GM19328 (cell line): ENCODE data around the gene NRXN3.
"Not testable (repeated sequence)": the region's sequence is repeated elsewhere in the genome, so short reads cannot be mapped to it uniquely, and the experiment has no call there.

Experiments
- ATAC-seq: cut with Tn5 transposase; IDR thresholded peaks from one replicate; pipeline ENCODE4 v1.9.1; 2021; ENCODE audit warnings: mild to moderate bottlenecking, moderate library complexity; ENCODE audit not compliant: unreplicated experiment

NRXN3 gene

DNA sequence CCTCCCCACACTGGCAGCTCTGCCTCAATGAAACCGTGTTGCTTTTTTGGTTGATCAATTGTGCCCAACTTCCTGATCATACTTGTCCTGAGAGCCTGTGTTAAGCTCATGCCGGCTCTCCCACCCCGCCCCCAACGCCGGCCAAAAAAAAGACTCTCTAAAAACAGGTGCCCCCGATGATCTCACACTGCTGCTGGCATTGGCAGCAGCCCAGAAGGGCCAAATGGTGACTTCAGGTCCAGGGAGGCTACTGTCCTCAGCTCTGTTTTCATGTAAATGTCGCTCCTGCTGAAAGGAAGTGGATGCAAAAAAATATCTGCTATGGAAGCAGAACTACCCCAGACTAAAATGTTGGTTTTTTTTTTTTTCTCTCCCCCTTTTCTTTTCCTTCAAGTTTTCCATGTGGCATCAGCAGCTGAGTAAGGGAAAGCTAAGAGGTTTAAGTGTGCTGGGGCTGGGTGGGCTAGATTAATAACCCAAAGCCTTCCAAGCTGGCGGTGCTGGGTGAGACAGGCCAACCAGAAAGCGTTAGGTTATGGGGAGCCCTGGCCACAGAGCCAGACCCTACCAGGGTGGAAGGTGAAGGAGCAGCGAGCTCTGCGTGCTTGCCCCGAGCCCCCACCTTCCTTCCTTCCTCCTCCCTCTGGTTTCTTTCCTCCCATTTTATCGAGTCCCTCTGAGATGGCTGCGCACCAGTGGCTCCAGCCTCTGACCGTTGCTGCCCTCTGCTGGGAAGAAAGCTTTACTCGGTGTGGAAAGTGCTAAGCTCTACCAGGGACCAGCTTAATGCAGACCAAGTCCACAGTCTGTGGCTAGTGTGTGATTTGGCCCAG is 396.1 kb downstream of the NRXN3 start:
- peak; percentile 97 for ATAC-seq

DNA sequence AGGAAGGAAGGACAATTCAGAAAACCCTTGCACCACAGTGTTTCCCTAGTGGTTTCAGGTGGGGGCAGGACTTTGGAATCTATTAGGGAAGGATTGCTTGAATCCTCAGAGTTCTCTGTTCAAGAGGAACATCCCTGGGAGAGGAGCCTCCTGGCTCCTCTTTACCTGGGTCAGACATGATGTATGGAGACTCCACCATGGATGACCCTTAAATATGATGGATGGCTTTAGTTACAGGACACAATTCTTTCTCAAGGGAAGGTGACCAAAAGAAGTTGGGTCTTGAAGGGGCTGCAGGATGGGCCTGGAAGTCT is 396.6 kb downstream of the NRXN3 start:
- ATAC-seq = no peak

DNA sequence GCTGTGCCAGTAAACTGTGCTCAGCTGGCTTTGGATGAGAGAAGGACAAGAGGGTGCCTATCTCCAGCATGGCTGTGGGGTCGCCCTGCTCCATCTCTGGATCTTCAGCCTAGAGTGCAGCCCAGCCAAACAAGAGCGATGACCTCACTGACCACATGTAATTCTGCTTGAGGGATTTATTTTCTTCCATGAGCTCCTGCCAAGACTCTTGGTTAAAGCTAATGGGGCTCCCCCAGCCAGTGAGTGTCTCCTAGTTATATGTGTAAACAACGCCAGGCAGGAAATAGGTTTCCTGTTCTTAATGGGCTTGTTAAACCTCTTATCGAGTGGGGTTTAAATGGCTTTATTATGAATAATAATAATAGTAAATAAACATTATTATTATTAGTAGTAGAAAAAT is 397.2 kb downstream of the NRXN3 start:
- ATAC-seq = no peak

DNA sequence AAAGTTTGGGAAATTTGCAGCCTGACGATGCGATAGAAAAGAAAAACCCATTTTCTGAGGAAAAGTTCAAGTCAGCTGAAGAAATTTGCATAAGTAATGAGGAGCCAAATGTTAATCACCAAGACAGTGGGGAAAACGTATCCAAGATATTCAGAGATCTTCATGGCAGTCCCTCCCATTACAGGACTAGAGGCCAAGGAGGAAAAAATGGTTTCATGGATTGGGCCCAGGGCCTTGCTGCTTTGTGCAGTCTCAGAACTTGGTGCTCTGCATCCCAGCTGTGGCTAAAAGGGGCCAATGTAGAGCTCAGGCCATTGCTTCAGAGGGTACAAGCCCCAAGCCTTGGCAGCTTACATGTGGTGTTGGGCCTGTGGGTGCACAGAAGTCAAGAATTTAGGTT is 403.6 kb downstream of the NRXN3 start:
- not testable (repeated sequence) for ATAC-seq

DNA sequence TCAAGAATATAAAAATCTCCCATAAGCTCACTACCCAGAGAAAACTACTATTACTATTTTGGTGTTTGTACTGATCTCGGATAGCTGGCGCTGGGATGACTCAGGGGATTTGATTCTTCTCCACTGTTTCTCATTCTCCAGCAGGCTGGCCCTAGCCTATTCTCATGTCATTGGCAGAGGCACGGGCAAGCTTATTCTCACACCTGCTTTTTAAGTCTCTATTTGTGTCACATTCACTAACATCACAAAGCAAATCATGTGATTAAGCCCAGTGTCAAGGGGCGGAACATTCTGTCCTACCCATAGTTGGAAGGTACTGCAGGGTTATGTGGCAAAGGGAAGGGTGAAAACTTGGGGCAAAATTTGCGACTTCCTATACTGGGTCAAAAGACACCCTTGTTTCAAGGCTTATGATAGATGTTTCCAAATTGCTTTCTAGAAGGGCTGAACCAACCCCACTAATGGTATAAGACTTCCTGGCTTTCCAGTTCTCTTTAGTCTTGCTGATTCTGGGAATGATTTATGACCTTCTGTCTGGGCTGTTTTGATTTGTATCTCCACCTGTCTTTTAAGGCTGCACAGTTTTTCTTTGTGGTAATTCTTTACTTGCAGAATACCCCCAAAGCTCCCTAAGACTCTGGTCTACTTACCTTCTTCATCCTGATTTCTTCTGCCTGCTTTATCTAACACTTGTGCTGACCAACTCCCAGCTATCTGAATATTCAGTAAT is 406.4 kb downstream of the NRXN3 start:
- no peak for ATAC-seq

DNA sequence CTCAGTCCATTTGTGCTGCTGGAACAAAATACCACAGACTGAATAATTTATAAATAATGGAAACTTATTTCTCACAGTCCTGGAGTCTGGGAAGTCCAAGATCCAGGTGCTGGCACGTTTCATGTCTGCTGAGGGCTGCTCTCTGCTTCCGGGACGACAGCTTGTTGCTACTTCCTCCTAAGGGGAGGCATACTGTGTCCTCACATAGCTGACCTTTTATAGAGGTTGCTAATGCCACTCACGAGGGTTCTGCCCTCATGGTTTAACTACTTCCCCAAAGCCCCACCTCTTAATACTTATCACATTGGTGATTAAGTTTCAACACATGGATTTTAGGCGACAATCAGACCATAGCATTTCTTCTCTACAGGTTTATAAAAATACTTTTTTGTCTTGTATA is 411.1 kb downstream of the NRXN3 start:
- ATAC-seq = no peak

DNA sequence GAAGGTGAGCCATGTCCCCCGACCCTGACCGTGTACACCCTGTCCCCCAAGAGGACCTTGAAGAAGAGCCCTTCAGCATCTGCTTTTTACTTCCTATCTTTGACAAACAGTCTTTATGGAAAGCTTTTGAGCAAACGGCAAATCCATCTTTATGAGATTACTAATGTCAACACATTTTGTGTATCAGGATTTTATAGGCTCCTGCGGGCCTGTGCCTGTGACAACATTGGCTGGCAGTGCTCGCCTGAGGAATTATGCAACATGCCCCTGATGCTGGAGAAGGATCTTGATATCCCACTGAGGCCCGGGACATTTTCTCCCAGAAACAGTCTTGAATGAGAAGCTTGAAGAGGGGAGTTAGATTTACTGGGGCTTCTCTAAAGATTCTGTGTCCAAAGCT is 416.5 kb downstream of the NRXN3 start:
- ATAC-seq = no peak

DNA sequence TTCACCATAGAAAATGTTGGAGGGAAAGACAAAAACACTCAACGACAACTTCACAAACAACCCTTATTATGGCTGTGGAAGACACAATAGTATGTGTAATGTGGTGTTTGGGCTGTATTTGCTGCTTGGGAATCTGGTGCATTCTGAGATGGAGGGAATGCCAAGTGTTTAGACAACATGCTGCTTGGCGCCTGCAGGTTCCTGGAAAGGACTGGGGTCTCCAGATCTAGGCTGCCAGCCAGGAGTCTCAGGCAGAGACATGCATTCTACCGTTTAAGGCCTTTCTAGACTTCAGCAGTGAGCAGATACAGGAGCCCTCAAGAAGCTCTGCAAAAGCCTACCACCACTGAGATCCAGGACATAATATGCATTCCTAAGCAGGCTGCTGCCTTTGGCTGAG is 418.7 kb downstream of the NRXN3 start:
- ATAC-seq = no peak

DNA sequence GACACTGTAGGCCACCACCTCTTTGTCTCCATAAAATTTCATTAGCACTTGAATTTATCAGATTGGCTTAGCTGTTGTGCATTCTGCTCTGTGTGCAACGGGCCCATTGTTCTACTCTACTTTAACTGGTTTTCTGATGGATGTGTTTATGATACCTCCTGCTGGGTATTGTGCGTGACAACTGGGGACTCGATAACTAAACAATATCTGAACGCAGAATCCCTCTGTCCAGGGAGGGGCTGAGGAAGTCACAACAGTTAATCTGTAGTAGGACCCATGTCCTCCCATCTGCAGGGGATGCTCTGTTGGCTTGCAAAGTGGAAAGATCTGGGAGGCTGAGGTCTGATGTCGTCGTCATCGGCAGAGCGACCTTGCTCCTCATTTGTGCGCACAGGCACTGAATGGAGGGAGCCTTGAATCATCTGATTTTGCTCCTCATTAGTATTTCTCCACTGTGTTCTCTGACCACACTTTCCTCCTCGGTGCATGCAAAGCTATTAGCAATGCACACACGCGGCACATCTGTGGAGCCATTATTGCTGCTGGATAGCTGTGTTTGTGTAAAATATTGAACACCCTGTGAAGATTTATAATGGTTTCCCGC is 422.5 kb downstream of the NRXN3 start:
- no peak for ATAC-seq

DNA sequence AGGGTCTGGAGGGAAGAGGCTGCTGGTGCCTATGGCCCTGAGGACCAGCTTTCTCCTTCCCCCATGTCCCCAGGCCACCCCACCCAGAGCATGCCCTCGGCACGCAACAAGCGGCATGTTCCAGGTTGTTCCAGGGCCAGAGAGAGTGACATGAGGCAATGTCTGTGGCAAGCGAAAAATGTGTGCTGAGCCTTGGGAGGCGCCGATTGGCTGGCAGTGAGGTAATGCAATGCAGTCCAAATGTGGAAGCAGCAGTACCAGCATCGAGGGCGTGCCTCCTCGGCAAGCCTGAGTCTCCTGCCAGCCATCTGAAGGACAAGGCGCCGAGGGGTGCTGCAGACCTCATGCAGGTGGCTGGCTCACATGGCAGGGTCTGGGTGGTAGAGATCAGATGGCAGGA is 423.8 kb downstream of the NRXN3 start:
- no peak for ATAC-seq

DNA sequence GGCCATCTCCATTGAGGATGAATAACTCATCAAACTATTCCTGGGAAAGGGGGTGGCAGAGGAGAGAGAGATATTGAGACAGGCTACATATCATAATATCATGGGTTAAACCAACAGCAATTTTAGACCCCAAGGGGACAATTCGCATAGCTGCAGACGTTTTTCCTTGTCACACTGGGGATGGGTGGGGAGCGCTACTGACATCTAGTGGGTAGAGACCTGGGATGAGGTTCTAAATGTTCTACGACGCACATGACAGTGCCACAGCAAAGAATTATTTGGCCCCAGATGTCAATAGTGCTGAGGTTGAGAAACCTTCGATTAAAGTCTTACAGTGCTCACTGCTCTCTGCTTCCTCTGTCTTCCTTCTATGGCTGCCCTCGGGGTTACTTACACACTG is 425.6 kb downstream of the NRXN3 start:
- no peak for ATAC-seq

DNA sequence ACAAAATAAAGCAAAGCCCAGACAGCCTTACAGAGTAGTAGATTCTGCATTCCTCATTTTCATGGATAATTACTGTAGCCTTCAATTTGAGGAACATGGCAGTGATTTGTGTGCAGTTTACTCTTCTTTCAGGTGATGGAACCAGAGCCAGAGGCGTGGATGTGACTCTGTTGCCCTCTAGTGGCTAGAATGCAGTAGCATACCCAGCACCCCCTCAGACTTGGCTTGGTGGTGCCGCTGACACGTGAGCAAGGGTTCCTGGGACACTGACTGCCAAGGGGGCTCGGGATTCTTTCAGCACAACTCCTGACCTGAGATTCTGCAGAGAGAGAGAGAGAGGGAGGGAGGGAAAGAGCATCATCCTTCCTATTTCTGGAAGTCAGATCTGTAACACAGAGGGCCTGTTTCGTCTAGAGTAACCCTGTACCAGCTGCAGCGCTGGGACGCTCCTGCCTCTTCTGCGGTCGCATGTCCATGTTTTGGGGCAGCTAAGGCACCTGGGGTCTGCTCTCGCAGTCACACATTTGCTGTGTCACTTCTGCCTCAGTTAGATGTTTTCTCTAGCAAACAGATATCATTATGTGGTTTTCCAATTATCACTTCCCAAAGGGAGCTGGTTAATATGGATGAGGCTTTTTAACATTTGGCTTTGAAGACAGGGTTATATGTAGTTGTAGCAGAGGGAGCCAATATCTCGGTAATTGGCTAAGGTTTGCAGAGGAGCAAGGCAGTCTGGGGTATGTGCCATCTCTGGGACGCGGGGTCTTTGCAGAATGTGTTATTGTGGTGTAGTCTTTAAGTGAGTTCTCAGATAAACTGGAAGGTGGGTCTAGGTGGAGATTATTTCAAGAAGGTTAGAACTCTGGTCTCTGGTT is 428.1 kb downstream of the NRXN3 start:
- ATAC-seq = peak; percentile 88

DNA sequence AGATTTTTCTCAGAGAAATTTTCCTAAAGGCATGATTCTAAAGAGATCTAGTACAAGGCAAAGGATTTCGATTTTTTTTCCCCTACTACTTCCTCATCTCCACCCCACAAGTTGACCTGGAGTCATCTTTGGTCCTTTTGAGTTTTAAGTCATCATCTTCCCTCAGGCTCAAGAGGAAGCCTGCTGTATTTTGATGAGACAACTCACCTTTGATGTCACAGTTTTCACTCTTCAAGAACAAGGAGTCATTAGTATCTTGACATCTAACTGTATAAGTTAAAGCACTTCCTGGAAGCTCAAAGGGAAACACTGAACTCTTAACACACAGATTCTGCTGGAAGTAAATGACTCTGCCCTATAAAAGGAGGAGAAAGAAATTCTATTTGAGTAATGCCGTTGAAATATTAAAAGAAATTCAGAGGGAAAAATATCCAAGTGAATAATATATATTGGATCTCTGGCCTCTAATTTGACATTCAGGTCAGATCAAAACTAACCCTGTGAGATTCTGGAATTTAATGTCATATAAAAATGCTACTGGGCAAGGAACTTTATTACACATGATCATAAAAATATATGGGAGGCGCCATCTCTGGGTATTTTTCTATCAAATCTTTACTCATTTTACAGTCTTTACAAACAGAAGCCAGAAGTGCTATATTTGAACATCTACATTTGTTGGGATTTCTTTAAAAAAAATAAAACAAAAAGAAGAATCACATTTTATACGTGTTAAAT is 435.0 kb downstream of the NRXN3 start:
- ATAC-seq = no peak

DNA sequence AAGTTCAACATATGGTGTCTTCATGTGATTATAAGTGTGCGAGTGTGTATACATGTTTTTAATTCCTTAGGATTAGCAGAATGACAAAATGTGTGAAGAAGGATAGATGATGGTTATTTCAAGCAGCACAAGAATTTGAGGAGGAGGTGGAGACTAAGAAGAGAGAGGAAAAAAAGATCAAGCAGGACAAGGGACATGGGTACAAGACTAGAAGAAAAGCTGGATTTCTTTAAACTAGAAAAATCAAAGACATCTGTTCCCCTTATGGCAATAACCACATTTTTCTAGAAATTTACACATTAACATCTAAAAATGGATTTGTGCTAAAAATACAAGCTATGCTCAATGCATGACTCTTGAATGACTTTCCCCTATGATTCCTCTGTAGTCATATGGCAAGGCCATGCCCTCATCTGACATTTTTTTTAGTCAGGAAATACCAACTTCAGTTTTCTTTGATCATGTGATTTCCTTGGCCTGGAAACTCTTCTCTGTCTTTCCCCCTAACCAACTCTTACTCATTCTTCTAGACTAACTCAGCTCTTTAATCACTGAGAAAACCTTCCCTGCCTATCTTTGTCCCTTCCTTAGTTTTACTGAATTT is 435.8 kb downstream of the NRXN3 start:
- ATAC-seq = no peak

DNA sequence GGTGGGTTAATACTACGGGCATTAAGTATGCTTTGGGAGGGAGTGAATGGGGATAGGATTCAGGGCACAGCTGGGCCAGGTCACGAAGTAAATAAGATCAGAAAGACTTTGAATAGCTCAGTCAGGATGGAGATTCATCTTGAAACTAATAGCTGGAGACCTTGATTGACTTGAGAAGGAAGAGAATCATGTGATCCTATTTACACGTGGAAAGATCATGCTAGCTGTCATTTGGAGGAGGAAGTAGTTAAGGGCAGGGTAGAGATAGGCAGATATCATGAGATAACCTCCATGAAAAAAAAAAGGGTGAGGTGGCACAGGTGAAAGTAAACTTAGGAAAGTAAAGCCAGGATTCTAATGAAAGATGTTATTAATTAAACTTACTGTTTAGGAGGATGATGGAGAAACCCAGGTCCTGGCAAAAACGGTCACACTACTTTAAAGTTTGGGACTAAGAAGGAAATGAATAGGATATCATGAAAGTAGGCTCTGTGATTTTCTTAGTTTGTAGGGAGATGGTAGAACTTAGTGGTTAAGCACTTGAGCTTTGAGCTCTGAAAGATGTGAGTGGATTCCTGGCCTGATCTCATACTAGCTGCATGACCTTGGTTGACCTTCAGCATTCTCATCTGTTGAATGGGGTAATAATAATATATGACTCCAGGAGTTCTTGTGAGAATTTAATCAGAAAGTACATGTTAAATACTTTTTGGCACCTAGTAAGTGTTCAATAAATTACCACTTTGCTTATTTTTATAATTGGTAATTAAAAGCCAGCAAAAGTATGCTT is 439.0 kb downstream of the NRXN3 start:
- no peak for ATAC-seq

DNA sequence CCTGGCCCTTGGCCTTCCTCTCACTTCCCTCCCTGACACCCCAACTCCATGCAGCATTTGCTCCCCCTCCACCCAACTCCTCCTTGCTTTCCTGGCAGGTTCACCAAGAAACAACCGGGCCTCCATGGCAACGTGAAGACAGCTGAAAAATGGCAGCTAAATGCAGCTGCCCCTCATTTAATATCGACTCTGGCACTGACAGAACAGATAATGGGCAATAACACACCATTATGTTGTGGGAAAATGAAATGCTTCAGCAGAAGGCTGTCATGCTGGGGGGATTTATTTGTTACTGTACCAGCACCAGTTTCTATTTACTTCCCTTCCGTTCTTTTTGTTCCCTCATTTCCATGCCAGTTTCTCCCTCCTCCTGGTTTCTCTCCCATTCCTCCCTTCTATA is 440.8 kb downstream of the NRXN3 start:
- ATAC-seq = no peak

DNA sequence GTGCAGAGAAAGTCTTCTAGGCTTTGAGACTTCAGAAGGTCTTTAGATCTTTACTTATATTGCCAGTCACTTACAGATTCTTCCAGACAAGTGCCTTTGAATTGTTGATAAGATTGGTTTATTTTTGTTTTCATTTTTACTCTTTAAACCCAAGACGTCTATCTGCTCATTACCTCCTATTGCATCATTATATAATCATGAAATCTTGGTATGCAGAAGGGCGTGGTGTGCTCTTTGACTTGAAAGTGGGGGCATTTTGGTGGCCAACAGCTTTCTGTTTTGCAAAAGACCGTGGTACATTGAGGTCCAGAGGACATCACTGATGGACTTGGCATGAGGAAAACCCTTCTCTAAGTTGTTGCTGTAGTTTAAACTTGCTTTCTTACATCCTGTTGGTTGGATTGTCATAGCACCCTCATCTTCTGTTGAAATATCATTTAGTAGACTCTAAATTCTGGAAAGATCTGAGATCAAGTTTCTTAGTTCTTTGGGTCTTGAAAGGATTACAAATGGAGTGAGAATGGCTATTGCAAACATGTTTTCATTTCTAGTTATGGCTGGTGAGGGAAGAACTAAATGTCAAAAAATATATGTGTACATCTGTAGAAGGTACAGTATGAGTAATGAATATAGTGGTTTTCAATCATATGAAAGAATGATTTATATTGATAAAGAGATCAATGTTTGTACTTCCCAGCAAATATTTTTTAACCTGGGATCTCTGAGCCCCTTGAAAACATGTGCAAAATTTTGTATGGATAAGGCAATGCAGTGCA is 441.8 kb downstream of the NRXN3 start:
- ATAC-seq = no peak

DNA sequence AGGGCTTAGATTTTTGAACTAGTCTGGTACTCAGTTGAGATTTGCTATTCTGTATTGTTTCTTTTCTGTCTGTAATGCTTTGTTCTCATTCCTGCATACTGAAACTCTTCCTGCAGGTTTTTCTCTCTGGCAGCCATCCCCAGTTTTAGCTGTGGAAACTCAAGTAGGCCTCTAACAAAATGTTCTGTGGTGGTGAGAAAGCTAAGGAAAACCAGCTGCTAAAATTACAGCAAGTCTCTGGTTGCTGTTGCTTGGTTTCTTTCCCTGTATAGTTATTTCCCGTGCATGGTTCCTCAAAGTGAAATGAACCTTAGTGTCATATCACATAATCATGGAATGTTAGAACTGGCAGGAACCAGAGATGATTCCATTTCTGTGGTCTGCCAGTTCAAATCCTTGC is 442.5 kb downstream of the NRXN3 start:
- no peak for ATAC-seq

DNA sequence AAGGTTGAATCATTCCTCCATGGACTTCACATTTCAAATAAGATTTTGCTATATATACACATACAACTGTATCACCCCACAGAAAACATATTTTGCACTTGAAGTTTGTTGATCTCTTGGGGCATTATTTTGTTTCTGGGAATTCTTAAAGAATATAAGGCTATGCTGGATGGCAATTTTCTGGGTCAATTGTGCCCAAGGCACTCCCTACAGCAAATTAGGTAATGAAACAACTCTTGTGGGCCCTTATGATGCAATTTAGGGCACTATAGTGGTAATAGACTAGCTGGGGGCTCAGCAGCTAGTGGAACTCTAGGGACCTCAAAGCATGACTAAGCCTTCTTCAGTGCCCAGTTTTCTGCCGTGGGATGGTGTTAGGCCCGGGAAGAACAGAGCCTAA is 444.4 kb downstream of the NRXN3 start:
- no peak for ATAC-seq
